ENCODE data around the gene PGLYRP2. TPM values are rescaled to one million over a fixed set of nuclear protein-coding genes. Genes with fewer than 3 reads are reported as not detected.
A peak's percentile ranks its signal among the peaks of the same experiment; 100 is the strongest.

PGLYRP2 gene
- total RNA-seq, 1 donor = not detected

- Histone ChIP-seq H4K20me1 (ENCODE audit: insufficient read depth, low read length) (no peaks in the 10 kb centered on the region), H3K36me3 (ENCODE audit: insufficient read depth, low read length) (no peaks in the 10 kb centered on the region), H3K9me3 (ENCODE audit: low read depth, low read length) (no peaks in the 10 kb centered on the region), H3K79me2 (ENCODE audit: insufficient read depth, low read length) (no peaks in the 10 kb centered on the region), H3K27ac (ENCODE audit: low read depth, low read length) (no peak overlapping the region), H3K4me1 (ENCODE audit: insufficient read depth, low read length) (peaks cover 5% of the 10 kb centered on the region), H3K4me3 (ENCODE audit: insufficient read depth, low read length) (no peak overlapping the region), H3K27me3 (ENCODE audit: insufficient read depth, low read length) (peaks cover 14% of the 10 kb centered on the region), H2AFZ (ENCODE audit: low read length) (no peak overlapping the region), H3K4me2 (ENCODE audit: insufficient read depth, low read length) (no peak overlapping the region)
- TF ChIP-seq CTCF (IDR thresholded peaks at IDR 0.05; ENCODE audit: extremely low read depth, low read depth, low read length) = no peak
- no peak for DNase-seq (ENCODE audit: insufficient read length, low spot score, missing footprints)
Observed at GRCh38 chr19:15471639-15472101, 7.6 kb downstream of the PGLYRP2 start.

- no peaks in the 10 kb centered on the region for H3K36me3 ChIP-seq (ENCODE audit: insufficient read depth, low read length)
- no peaks in the 10 kb centered on the region for H4K20me1 ChIP-seq (ENCODE audit: insufficient read depth, low read length)
- H2AFZ ChIP-seq (ENCODE audit: low read length) = no peak overlapping the region
- no peaks in the 10 kb centered on the region for H3K79me2 ChIP-seq (ENCODE audit: insufficient read depth, low read length)
- peaks cover 14% of the 10 kb centered on the region for H3K27me3 ChIP-seq (ENCODE audit: insufficient read depth, low read length)
- no peak overlapping the region for H3K27ac ChIP-seq (ENCODE audit: low read depth, low read length)
- H3K4me2 ChIP-seq (ENCODE audit: insufficient read depth, low read length) = no peak overlapping the region
- peaks cover 6% of the 10 kb centered on the region for H3K4me1 ChIP-seq (ENCODE audit: insufficient read depth, low read length)
- no peaks in the 10 kb centered on the region for H3K9me3 ChIP-seq (ENCODE audit: low read depth, low read length)
- no peak overlapping the region for H3K4me3 ChIP-seq (ENCODE audit: insufficient read depth, low read length)
- no peak for TF ChIP-seq CTCF (IDR thresholded peaks at IDR 0.05; ENCODE audit: extremely low read depth, low read depth, low read length)
- peak; percentile 46 for DNase-seq (ENCODE audit: insufficient read length, low spot score, missing footprints)
Observed at GRCh38 chr19:15469513-15470297, 9.6 kb downstream of the PGLYRP2 start.

- Histone ChIP-seq H3K4me1 (ENCODE audit: insufficient read depth, low read length) (peaks cover 6% of the 10 kb centered on the region), H3K9me3 (ENCODE audit: low read depth, low read length) (no peaks in the 10 kb centered on the region), H3K27ac (ENCODE audit: low read depth, low read length) (no peak overlapping the region), H2AFZ (ENCODE audit: low read length) (no peak overlapping the region), H3K36me3 (ENCODE audit: insufficient read depth, low read length) (no peaks in the 10 kb centered on the region), H3K4me3 (ENCODE audit: insufficient read depth, low read length) (no peak overlapping the region), H3K27me3 (ENCODE audit: insufficient read depth, low read length) (peaks cover 14% of the 10 kb centered on the region), H3K4me2 (ENCODE audit: insufficient read depth, low read length) (no peak overlapping the region), H3K79me2 (ENCODE audit: insufficient read depth, low read length) (no peaks in the 10 kb centered on the region), H4K20me1 (ENCODE audit: insufficient read depth, low read length) (no peaks in the 10 kb centered on the region)
- DNase-seq (ENCODE audit: insufficient read length, low spot score, missing footprints) = peak; percentile 56
- TF ChIP-seq CTCF (IDR thresholded peaks at IDR 0.05; ENCODE audit: extremely low read depth, low read depth, low read length) = no peak
Observed at GRCh38 chr19:15468675-15469512, 10.4 kb downstream of the PGLYRP2 start.

- peaks cover 6% of the 10 kb centered on the region for H3K4me1 ChIP-seq (ENCODE audit: insufficient read depth, low read length)
- H2AFZ ChIP-seq (ENCODE audit: low read length) = no peak overlapping the region
- H3K79me2 ChIP-seq (ENCODE audit: insufficient read depth, low read length) = no peaks in the 10 kb centered on the region
- H3K4me2 ChIP-seq (ENCODE audit: insufficient read depth, low read length) = no peak overlapping the region
- peaks cover 20% of the 10 kb centered on the region for H3K27me3 ChIP-seq (ENCODE audit: insufficient read depth, low read length)
- no peaks in the 10 kb centered on the region for H3K9me3 ChIP-seq (ENCODE audit: low read depth, low read length)
- no peak for TF ChIP-seq CTCF (IDR thresholded peaks at IDR 0.05; ENCODE audit: extremely low read depth, low read depth, low read length)
- H3K36me3 ChIP-seq (ENCODE audit: insufficient read depth, low read length) = no peaks in the 10 kb centered on the region
- no peak for DNase-seq (ENCODE audit: insufficient read length, low spot score, missing footprints)
- H3K4me3 ChIP-seq (ENCODE audit: insufficient read depth, low read length) = no peak overlapping the region
- H4K20me1 ChIP-seq (ENCODE audit: insufficient read depth, low read length) = no peaks in the 10 kb centered on the region
- H3K27ac ChIP-seq (ENCODE audit: low read depth, low read length) = no peak overlapping the region
Observed at GRCh38 chr19:15467734-15468214, 11.5 kb downstream of the PGLYRP2 start.
